ENCODE measurements around the gene ERC2. TPM values are rescaled to one million over a fixed set of nuclear protein-coding genes. Genes with fewer than 3 reads are reported as not detected.

ERC2 gene
- total RNA-seq, 1 donor from 2014 or later = 32.5 TPM

- Mint-ChIP-seq H3K4me3 (ENCODE audit: low read depth) (no peak overlapping the region), H3K27me3 (no peaks in the 10 kb centered on the region), H3K27ac (peak overlapping the region; percentile 56), H3K9me3 (ENCODE audit: low read depth) (no peaks in the 10 kb centered on the region), H3K4me1 (ENCODE audit: low read depth) (no peaks in the 10 kb centered on the region), H3K36me3 (ENCODE audit: insufficient read depth) (peaks cover 12% of the 10 kb centered on the region)
- no peak for TF ChIP-seq CTCF (IDR thresholded peaks at IDR 0.05; ENCODE audit: unreplicated experiment)
- DNase-seq (ENCODE audit: low spot score, unreplicated experiment) = no peak
These were observed 521.6 kb downstream of the ERC2 start for GRCh38 chr3:55946574-55947160.

GRCh38 chr3:55942868-55943267 lies 525.4 kb downstream of the ERC2 start:
- Mint-ChIP-seq H3K27ac (no peak overlapping the region), H3K9me3 (ENCODE audit: low read depth) (no peaks in the 10 kb centered on the region), H3K4me3 (ENCODE audit: low read depth) (no peak overlapping the region), H3K36me3 (ENCODE audit: insufficient read depth) (peaks cover 9% of the 10 kb centered on the region), H3K4me1 (ENCODE audit: low read depth) (no peaks in the 10 kb centered on the region), H3K27me3 (no peaks in the 10 kb centered on the region)
- no peak for DNase-seq (ENCODE audit: low spot score, unreplicated experiment)
- no peak for TF ChIP-seq CTCF (IDR thresholded peaks at IDR 0.05; ENCODE audit: unreplicated experiment)

- Mint-ChIP-seq H3K9me3 (ENCODE audit: low read depth) (no peaks in the 10 kb centered on the region), H3K36me3 (ENCODE audit: insufficient read depth) (peaks cover 2% of the 10 kb centered on the region), H3K27me3 (no peaks in the 10 kb centered on the region), H3K4me1 (ENCODE audit: low read depth) (no peaks in the 10 kb centered on the region), H3K27ac (no peak overlapping the region), H3K4me3 (ENCODE audit: low read depth) (no peak overlapping the region)
- TF ChIP-seq CTCF (IDR thresholded peaks at IDR 0.05; ENCODE audit: unreplicated experiment) = no peak
- DNase-seq (ENCODE audit: low spot score, unreplicated experiment) = no peak
These were observed 529.0 kb downstream of the ERC2 start for GRCh38 chr3:55939287-55939686.

- no peak for DNase-seq (ENCODE audit: low spot score, unreplicated experiment)
- no peak for TF ChIP-seq CTCF (IDR thresholded peaks at IDR 0.05; ENCODE audit: unreplicated experiment)
- Mint-ChIP-seq H3K27me3 (no peaks in the 10 kb centered on the region), H3K9me3 (ENCODE audit: low read depth) (no peaks in the 10 kb centered on the region), H3K4me3 (ENCODE audit: low read depth) (no peak overlapping the region), H3K36me3 (ENCODE audit: insufficient read depth) (peaks cover 2% of the 10 kb centered on the region), H3K4me1 (ENCODE audit: low read depth) (no peaks in the 10 kb centered on the region), H3K27ac (no peak overlapping the region)
These were observed 531.0 kb downstream of the ERC2 start for GRCh38 chr3:55937301-55937700.

- Mint-ChIP-seq H3K36me3 (ENCODE audit: insufficient read depth) (peaks cover 3% of the 10 kb centered on the region), H3K9me3 (ENCODE audit: low read depth) (peaks cover 3% of the 10 kb centered on the region)
- DNase-seq (ENCODE audit: low spot score, unreplicated experiment) = no peak
These were observed 531.7 kb downstream of the ERC2 start for GRCh38 chr3:55936549-55937052.

More at GRCh38 chr3:55936549-55937052, 531.7 kb downstream of the ERC2 start:
- no peaks in the 10 kb centered on the region for H3K27me3 Mint-ChIP-seq
- no peak overlapping the region for H3K27ac Mint-ChIP-seq
- no peaks in the 10 kb centered on the region for H3K4me1 Mint-ChIP-seq (ENCODE audit: low read depth)
- no peak for TF ChIP-seq CTCF (IDR thresholded peaks at IDR 0.05; ENCODE audit: unreplicated experiment)
- no peak overlapping the region for H3K4me3 Mint-ChIP-seq (ENCODE audit: low read depth)
